Measurements from ENCODE around the gene RALGPS1.

RALGPS1 gene

DNA sequence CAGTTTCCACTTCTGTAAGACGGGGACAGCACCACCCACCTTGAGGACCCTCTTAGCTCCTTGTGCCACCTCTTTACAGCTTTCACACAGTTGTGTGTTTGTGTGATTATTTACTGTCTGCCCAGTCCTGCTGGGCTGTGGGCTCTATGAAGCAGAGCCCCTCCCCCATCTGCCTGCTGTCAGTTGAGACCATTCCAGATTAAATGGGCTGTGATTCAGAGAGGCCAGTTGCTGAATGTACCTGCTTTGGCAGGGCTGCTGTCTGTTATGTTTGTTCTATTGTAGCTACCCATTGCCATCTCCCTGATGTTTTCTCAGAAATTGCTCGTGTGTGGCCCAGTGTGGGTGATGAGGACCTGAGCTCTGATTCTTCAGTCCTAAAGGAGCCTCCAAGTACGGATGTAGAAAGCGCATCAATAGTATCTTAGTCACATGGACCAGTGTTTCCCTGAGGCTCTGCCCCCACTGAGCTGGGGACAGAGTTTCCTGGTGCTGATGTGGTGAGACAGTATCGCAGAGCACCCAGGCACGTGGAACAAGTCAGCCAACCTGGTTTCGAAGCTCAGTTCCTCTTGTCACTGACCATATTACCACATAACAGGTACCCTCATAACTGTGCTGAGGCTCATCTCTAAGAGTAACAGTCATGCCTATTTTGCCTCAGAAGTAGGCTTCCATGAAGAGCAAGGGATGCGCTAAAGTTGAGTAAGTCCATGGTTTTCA is 204.2 kb downstream of the RALGPS1 start:
- DNase-seq (ENCODE audit: low read depth in 1 of 2, low spot score in 1 of 2) = no peak

DNA sequence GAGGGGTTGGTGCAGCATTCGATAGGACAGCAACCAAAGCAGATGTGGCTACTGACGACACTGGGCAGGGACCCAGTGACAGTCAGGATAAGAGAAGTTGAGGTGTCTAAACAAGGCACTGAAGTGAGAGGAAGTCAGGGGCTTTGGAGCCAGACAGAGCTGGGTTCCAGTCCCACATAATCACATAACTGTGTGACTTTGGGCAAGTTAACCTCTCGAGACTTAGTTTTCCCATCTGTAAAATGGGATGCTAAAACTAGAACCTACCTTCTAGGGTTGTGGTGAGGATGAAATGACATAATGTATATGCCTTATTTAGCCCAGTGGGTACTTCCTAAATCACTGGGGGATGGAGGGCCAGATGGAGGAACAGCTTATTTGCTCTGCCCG is 204.7 kb downstream of the RALGPS1 start:
- no peak for DNase-seq (ENCODE audit: low read depth in 1 of 2, low spot score in 1 of 2)

DNA sequence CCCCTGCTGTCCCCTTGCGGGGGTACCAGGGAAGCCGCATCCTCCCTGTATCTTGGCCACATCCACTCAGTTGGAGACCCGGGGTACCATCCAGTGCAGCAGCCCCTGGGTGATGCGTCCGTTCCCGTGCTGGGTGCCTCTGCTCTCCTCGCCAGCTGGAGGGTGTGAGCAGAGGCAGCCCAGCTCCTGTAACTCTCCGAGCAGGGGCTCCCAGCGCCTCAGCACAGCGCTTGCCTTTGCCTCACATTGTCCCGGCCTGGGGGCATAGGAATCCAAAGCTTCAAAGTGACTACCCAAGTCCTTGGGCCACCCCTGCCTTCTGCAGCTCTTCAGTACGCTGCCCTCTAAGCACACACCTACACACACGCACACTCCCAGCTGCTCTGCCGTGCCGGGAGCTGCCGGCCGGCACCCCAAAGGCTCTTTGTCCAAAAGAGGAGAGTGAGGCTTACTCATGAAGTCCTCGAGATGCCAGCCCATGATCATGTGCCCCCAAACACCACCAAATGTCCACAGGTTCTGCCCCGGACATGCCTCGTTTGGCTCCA is 207.1 kb downstream of the RALGPS1 start:
- no peak for DNase-seq (ENCODE audit: low read depth in 1 of 2, low spot score in 1 of 2)

DNA sequence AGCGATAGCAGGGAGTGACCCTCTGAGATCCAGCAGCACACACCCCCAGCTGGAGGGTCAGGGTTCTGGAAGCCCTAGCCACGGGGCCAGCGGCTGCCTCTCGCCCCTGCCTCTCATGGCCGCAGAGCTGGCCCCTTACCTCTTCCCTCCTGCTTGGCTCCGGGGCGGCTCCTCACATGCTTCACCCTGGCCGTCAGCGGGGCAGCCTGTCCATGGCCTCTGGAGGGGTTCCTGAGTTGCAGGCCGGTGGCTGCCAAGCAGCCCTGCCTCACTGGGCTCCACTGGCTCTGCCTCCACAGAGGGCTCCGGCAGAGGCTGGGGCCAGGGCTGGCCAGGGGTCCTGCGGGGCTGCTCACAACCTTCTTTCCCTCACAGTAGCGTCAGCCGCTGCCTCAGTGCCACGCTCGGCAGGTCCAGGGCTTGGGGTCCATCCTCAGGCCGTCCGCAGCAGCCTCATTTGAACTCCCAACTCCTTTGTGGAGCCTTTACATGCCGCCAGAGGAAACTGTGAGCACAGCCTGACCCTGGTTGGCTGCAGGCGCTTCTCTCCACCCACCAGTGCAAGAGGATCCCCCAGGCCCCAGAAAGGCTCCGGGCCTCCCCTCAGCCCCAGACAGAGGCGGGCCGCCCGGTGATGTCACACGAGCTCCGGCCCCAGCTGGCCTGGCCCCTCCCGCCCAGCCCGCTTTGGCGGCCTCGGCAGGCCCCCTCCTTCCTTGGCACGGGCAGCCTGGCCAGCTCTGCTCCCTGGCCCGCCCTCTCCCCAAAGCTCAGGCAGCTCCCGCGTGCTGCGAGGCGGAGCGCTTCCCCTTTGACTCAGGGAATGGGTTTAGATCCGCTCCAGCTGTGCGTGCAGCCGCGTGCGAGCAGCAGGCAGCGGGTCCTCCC is 207.8 kb downstream of the RALGPS1 start, which contains the start of gene ANGPTL2:
Gene ANGPTL2 (minus strand): TSS at position 460 of the 888 bp plus-strand sequence. CDS start 13,904 bp downstream, outside the sequence.
- DNase-seq (ENCODE audit: low read depth in 1 of 2, low spot score in 1 of 2) = no peak

DNA sequence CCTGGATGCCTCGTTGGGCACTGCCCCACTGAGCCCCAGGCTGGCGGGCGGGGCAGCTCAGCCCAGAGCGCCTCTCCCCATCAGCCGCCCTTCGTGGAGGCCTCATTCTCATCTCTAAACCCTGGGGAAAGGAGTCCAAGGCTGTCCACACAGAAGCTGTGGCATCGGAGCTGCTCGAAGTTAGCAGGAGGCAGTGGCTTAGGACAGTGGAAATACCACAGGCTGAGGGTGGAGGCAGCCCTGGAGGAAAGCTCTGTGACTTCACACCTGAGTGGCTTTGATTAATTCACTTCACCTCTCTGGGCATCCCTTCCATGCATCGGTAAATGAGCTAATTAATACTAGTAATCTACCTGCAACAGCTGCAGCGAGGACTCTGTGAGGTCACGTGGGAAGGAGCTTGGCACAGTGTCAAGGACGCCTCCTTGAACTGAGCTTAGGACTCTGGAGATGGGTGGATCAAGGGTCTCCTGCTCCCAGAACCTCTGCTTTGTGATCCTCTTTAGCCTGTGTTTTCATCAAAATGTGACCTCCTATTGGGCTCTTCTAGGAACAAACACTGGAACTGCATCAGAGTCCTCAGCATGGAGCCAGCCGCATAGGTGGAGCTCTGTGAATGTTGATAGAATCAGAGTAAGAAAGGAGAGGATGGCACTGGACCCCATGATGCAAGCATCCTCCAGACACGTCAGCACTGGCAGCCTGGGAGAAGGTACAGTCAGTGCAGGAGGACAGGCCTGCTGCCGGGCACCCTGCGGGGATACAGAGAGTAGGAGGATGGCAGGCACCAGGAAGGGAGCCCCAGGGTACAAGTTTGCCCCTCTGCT is 208.7 kb downstream of the RALGPS1 start:
- no peak for DNase-seq (ENCODE audit: low read depth in 1 of 2, low spot score in 1 of 2)

DNA sequence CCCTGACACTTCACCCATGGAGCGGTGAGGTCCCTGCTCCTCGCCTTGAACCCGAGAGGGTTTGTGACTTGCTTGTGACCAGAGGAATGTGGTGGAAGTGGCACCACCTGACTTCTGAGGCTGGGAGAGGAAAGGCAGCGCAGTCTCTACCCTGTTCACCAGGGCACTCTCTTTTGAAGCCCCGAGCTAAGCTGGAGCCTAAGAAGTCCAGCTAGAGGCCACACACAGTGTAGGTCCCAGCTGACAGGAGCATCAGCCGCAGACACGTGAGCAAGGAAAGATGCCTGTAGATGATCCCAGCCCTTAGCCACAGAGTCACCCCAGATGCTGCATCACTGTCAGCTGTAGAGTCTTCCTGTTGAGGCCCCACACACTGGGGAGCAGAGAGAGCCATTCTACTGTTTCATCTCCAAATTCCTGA is 209.5 kb downstream of the RALGPS1 start:
- no peak for DNase-seq (ENCODE audit: low read depth in 1 of 2, low spot score in 1 of 2)

DNA sequence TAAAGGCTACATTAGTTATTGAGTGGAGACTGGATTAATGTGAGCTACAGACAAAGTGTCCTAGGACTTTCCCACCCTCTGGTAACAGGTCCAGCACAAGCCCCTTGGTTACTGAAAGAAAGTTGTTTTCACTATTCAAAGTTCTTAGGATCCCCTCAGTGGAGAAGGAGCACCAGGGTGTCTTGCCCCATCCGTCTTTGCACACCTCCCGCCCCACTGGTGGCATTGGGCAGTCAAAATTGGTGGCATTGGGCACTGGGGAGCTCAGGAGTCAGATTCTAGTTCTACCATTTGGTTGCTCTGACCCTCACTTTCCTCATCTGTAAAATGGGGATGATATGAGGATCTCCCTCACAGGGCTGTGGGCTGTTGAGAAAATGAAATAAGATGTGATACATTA is 210.2 kb downstream of the RALGPS1 start:
- no peak for DNase-seq (ENCODE audit: low read depth in 1 of 2, low spot score in 1 of 2)

DNA sequence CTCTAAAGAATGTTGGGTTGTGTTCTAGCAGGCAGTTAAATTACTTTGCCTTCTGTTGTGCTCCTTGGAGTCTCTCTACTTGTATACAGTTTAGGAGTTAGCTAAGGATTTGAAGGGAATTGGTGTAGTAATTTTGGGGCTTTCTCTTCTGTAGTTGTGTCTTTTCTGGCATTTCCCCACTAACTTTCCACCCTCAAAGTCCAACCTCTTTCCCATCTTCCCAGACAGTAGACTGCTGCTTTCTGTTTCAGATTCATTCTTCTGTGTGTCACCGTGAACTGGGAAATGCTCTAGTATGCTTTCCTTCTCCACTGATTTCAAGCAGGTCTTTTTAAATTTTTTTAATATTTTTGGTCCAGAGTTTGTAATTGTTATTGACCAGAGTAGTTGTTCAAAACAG is 212.4 kb downstream of the RALGPS1 start:
- DNase-seq (ENCODE audit: low read depth in 1 of 2, low spot score in 1 of 2) = no peak

DNA sequence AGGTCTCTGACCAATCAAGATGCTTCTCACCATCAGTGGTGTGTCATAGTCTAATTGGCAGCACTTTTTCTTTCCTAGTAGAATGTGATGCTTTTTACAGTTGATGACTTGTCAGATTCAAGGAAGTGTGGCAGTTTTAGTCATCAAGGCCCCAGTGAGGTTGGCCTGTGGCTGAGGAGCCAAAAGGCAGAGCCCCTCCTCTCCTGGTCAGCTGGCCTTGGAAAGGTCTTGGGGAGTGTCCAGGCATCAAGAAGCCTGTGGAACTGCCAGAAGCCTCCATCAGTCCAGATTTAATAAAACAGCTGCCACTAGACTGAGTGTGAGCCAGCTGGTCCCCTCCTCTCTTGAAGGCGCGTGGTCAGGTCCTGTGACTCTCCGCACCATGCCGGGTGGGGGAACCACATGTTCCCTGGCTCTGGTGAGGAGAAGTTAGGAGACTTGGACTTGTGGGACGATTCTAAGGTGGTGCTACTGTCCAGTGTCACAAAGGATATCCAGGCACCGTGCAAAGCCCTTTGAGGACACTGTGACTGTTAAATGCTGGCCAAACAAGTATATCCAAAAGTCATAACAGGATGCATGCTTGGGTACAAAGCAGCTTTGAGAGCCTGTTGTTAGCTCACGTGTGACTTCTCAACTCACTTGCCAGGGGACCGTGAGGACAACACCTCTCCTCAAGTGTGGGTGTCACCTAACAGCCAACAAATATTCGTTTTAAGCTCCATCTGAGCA is 213.9 kb downstream of the RALGPS1 start:
- no peak for DNase-seq (ENCODE audit: low read depth in 1 of 2, low spot score in 1 of 2)

DNA sequence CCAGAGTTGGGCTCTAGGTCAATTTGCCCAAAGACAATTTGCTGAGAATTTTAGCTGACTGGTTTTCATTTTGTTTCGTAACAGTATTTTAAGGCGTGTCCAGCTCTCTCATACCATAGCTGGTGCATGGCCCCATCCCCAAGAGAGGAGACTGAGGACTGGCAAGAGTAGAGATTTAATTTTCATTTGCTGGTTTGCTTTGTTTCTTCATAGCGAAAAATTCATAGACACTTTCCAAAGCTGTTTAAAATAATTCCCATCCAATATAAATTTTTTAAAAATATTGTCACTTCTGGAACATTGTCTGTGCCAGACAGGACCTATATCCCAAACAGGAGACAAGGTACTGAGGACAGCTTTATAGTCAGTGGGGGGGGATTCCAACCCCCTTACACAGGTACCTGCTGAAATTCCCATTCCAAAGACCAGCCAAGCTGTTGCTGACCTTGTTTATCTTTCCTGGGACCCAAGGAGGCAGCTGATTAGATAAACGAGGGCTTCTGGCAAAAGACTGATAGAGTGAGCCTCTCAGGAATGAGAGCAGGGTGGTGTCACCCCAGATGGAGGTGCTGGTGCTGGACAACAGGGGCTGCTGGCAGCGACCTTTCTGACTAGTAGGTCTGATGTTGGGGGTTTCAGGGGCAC is 214.6 kb downstream of the RALGPS1 start:
- no peak for DNase-seq (ENCODE audit: low read depth in 1 of 2, low spot score in 1 of 2)

DNA sequence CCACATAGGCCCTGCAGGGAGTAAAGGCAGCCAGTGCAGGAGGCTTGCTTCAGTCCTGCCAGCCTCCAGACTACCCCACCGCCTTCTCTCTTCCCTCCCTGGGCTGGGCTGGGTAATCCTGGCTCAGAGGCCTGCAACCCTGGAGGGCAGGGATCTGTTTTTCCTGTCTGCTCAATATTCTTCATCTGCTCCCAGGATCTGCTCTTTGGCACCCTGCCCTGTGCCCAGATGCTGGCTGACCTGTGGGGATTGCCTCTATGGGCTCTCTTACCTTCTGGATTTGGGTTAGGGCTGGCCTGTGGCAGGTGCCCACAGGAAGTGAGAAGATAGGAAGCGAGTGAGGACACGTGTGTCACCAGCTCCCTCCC is 215.1 kb downstream of the RALGPS1 start:
- DNase-seq (ENCODE audit: low read depth in 1 of 2, low spot score in 1 of 2) = no peak

DNA sequence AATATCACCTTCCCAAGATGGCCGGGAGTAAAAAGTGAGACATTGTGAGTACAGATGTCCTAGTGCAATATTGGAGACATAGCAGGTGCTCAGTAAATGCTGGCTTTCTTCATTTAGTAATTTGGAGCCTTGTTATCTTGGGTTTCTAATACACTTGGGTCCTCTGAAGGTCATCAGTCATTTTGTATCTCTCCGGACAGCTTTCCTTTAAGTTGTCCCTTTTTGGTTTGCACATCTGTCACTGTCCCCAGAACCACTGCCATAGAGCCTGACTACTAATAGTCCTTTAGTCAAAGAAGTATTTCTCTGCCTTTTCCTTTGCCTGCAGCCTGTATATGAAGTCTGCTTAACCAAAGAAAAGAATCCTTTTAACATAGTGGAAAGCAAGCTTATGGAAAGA is 215.7 kb downstream of the RALGPS1 start:
- no peak for DNase-seq (ENCODE audit: low read depth in 1 of 2, low spot score in 1 of 2)

DNA sequence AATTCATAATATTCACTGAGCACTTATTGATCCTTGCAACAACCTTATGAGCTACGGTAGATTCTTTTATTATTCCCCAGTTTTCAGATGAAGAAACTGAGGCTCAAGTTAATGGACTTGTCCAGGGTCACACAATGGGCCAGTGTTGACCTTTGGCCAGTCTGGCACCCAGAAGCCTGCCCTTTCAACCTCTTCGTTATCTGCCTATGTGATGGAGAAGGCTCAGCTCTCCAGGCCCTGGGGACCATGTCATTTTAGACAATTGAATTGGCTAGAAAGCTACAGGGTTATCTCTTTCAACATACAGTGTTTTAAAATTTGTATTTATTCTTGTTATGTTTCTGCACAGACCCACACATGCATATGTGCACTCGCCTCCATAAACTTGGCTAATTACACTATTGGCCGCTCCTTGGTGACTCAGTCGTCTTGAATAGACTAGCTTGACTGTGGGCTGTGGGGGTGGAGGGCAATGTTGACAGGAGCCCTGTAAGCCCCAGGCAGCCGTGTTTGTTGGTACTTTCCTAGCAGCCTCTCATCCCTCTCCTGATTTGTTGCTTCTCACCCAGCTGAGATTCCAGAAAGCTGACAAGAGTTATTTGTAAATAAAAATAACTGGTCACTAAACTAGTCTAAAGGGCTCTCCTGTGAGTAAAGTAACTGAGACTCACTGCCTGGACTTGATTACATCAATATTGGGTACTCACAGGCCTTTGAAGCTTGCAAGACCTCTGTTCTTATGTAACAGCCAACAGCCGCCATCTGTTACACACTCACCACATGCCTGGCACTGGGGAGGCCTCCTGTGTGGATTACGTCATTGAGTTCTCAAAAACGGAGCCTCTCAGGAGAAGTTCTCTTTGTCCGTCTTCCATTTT is 216.3 kb downstream of the RALGPS1 start:
- DNase-seq (ENCODE audit: low read depth in 1 of 2, low spot score in 1 of 2) = no peak

DNA sequence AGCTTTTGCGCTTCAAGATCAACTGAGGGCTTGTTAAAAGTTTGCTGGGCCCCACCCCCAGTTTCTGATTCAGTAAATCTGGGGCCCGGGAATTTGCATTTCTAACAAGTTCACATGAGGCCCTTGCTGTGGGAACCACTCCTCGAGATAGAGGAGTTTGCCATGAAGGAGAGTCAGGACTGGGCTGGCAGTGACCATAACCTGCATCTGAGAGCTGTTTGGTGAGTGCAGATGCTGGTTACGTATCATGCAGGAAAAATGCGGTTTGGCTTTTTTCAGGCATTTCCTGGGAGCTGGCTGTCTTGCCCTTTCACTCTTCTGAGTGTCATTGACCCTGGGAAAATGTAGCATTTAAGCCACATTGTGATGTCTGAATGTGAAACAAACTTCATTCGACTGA is 217.3 kb downstream of the RALGPS1 start:
- no peak for DNase-seq (ENCODE audit: low read depth in 1 of 2, low spot score in 1 of 2)

DNA sequence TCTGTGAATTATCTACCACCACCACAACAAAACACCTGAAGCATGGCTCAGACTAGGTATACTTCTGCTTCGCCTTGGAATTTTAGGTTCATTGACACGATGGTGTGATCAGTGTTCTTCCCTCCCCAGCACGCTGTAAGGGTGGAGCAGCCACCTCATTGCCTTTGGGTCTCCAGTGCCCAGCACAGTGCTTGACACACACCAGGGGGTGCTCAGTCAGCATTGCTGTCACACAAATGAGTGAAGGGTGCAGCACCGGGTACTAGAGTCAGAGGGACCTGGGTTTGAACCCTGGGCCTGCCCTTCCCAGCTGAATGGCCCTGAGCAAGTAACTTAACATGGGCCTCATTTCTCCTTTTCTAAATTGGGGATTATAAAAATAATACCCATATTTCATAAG is 217.8 kb downstream of the RALGPS1 start:
- no peak for DNase-seq (ENCODE audit: low read depth in 1 of 2, low spot score in 1 of 2)

DNA sequence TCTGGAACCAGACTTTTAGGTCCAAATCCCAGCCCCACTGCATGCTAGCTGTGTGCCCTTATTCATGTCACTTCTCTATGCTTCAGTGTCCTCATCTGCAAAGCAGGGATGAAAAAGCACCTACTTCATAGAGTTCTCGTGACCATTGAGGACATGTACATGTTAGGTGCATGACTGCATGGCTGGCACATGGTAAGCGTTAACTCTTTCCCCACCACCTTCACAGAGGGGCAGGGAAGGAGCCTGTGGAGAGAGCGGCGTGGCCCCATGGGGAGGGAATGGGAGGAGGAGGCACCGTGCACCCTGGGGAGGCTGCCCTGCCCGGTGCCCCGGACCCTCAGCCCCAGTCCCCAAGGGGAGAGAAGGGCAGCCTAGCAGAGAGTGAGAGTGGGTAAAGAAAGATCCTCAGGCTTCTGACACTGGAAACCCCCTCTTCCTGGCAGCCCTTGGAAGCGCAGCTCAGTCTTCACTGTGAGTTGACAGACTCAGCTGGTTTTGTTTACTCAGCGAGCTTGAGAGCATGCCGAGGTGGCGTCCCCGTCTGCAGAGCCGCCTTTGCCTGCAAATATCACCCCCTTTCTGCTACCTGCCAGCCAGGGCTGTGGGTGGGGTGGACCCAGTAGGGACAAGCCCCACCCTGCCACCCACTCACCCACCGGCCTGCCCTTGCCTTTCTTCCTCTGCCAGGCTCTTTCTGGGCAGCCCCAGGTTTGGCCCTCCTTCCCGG is 218.5 kb downstream of the RALGPS1 start:
- DNase-seq (ENCODE audit: low read depth in 1 of 2, low spot score in 1 of 2) = no peak

DNA sequence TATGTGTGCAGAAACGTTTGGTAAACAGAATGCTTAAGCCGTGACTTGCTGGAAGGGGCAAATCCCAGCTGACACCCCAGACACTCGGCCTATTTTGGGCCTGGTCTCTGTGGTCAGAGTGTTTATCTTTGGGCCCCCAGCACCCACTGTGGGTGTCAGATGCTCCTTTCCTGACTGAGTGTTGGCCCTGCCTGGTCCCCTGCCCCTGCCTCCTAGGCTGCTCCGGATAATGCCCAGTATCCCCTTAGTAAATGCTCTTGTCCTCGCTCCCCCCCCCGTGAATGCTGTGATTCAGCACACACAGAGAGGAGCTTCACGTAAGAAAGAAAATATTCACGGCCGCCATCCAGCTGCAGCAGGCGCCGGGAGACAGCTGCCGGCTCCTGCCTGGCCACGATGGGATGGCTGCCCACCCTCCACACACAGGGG is 219.2 kb downstream of the RALGPS1 start:
- no peak for DNase-seq (ENCODE audit: low read depth in 1 of 2, low spot score in 1 of 2)

DNA sequence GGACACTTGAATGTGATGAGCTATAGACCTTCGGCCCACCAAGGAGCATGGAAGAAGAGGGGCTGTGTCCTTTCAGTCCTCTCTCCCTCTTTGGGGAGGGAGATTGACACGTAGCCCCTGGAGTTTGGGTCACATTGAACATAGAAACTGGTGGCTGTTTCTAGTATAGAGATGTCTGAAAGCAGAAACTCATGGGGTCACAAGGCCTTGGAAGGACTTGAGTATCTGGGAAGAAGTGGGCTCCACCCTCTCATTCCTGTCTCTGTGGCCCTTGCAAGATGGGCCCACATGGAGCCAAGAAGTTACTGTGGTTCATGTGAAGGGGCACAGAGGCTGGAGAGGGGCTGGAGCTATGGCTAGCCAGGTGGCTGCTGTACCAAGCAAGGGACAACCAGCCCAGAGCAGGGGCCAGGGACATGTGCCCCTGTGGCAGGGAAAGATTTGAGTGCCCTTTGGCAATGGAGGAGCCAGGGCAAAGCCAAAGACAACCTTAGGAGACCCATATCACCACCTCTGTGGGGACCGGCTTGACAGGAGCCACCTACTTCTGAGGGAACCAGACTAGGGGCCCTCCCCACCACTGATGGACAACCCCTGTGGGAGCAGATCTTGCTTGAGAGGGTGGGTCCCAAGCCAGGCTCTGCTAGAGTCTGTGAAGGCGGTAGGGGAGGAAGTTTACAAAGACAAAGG is 220.6 kb downstream of the RALGPS1 start:
- DNase-seq (ENCODE audit: low read depth in 1 of 2, low spot score in 1 of 2) = no peak
